Astrocyte (in vitro differentiated cells and primary cell): ENCODE data around the gene SLAMF6.

Experiments used
- CTCF ChIP-seq: IDR thresholded peaks from 2 replicates; pipeline ENCODE4 v1.5.1; 2011; ENCODE audit warnings: low read depth, mild to moderate bottlenecking, inconsistent platforms, low read length, moderate library complexity; ENCODE audit not compliant: insufficient read depth
- EZH2 ChIP-seq: IDR thresholded peaks from 2 replicates; pipeline ENCODE4 v1.6.1; 2012; ENCODE audit warnings: mild to moderate bottlenecking, low read length, inconsistent platforms; ENCODE audit not compliant: insufficient read depth

- TF ChIP-seq CTCF (no peak), EZH2 (no peak)
These were observed 73.6 kb downstream of the SLAMF6 start for GRCh38 chr1:160449494-160449893.
